MM.1S (cell line): ENCODE data around the gene GOLIM4.

Source experiments
- EZH2 ChIP-seq: fragments of 300-600 bp; sonication (generic); optimal IDR thresholded peaks from 2 replicates; pipeline ENCODE3; 2017; ENCODE audit warnings: low read depth, mild to moderate bottlenecking, antibody characterized with exemption, low read length, mixed read lengths
- EZH2phosphoT487 ChIP-seq: fragments of 300-600 bp; sonication (generic); IDR thresholded peaks from 2 replicates; pipeline ENCODE4 v1.6.1; 2018; ENCODE audit warnings: antibody characterized with exemption, low read length
- TF ChIP-seq, protein P1 (sequence below): fragments of 300-600 bp; sonication (generic); IDR thresholded peaks from 2 replicates; pipeline ENCODE4 v1.5.1; 2016; ENCODE audit warnings: antibody characterized with exemption, low read length, mixed read lengths

- TF ChIP-seq, protein P1, sequence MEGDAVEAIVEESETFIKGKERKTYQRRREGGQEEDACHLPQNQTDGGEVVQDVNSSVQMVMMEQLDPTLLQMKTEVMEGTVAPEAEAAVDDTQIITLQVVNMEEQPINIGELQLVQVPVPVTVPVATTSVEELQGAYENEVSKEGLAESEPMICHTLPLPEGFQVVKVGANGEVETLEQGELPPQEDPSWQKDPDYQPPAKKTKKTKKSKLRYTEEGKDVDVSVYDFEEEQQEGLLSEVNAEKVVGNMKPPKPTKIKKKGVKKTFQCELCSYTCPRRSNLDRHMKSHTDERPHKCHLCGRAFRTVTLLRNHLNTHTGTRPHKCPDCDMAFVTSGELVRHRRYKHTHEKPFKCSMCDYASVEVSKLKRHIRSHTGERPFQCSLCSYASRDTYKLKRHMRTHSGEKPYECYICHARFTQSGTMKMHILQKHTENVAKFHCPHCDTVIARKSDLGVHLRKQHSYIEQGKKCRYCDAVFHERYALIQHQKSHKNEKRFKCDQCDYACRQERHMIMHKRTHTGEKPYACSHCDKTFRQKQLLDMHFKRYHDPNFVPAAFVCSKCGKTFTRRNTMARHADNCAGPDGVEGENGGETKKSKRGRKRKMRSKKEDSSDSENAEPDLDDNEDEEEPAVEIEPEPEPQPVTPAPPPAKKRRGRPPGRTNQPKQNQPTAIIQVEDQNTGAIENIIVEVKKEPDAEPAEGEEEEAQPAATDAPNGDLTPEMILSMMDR: no peak
- no peak for TF ChIP-seq EZH2phosphoT487
- TF ChIP-seq EZH2: no peak
These were observed 43.9 kb downstream of the GOLIM4 start for GRCh38 chr3:168051531-168052471.
